Hepatocyte (in vitro differentiated cells): ENCODE data around the gene PUSL1.

Experiments used
- EZH2 ChIP-seq: fragments of 200-600 bp; sonication (generic); IDR thresholded peaks from 2 replicates; pipeline ENCODE4 v1.6.1; 2016; ENCODE audit warnings: antibody characterized with exemption, mild to moderate bottlenecking, borderline replicate concordance
- TF ChIP-seq, protein P1 (sequence below): fragments of 200-600 bp; sonication (generic); IDR thresholded peaks from 2 replicates; pipeline ENCODE4 v1.5.1; 2016; ENCODE audit warnings: antibody characterized with exemption, mild to moderate bottlenecking; ENCODE audit not compliant: poor library complexity

GRCh38 chr1:1303736-1304135 is 4.7 kb upstream of the PUSL1 start:
- TF ChIP-seq, protein P1, sequence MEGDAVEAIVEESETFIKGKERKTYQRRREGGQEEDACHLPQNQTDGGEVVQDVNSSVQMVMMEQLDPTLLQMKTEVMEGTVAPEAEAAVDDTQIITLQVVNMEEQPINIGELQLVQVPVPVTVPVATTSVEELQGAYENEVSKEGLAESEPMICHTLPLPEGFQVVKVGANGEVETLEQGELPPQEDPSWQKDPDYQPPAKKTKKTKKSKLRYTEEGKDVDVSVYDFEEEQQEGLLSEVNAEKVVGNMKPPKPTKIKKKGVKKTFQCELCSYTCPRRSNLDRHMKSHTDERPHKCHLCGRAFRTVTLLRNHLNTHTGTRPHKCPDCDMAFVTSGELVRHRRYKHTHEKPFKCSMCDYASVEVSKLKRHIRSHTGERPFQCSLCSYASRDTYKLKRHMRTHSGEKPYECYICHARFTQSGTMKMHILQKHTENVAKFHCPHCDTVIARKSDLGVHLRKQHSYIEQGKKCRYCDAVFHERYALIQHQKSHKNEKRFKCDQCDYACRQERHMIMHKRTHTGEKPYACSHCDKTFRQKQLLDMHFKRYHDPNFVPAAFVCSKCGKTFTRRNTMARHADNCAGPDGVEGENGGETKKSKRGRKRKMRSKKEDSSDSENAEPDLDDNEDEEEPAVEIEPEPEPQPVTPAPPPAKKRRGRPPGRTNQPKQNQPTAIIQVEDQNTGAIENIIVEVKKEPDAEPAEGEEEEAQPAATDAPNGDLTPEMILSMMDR, result no peak
- TF ChIP-seq EZH2, result no peak
